Upper lobe of left lung (tissue), 6 donors: ENCODE measurements around the gene MAN1A1. TPM values are rescaled to one million over a fixed set of nuclear protein-coding genes. Genes with fewer than 3 reads are reported as not detected.

Experiments used
- ATAC-seq, 2 donors: fragments of 200-7000 bp; cut with Tn5 transposase; one replicate each; pipeline ENCODE4 v1.9.1; 2022; ENCODE audit warnings: mild to moderate bottlenecking in 2 of 2, moderate library complexity in 2 of 2; ENCODE audit not compliant: low FRiP score in 2 of 2
- DNase-seq, 2 donors: peaks; one replicate each; pipeline ENCODE4 v3.0.0-alpha.2; 2019 to 2020
- H3K27ac ChIP-seq, 4 donors: fragments of 200-600 bp; sonication (generic); one replicate each; pipeline ENCODE4 v1.5.1; 2016 to 2019
- H3K27me3 ChIP-seq, 4 donors: fragments of 200-600 bp; sonication (generic); one replicate each; pipeline ENCODE4 v1.5.1; 2017 to 2019
- H3K36me3 ChIP-seq, 4 donors: fragments of 200-600 bp; sonication (generic); one replicate each; pipeline ENCODE4 v1.5.1; 2016 to 2019
- H3K4me1 ChIP-seq, 4 donors: fragments of 200-600 bp; sonication (generic); one replicate each; pipeline ENCODE4 v1.5.1; 2018 to 2019
- H3K4me3 ChIP-seq, 4 donors: fragments of 200-600 bp; sonication (generic); one replicate each; pipeline ENCODE4 v1.5.1; 2017 to 2019; ENCODE audit warnings: mild to moderate bottlenecking in 2 of 4, moderate library complexity in 1 of 4
- H3K9me3 ChIP-seq, 4 donors: fragments of 200-600 bp; sonication (generic); one replicate each; pipeline ENCODE4 v1.5.1; 2018 to 2019
- EP300 ChIP-seq, 4 donors: sonication (generic); formaldehyde crosslinking; IDR thresholded peaks; one replicate each; pipeline ENCODE4 v1.5.1; 2017; ENCODE audit warnings: antibody characterized with exemption in 4 of 4, control low read depth in 2 of 4
- POLR2A ChIP-seq, 4 donors: fragments of 450-650 bp; IDR thresholded peaks; one replicate each; pipeline ENCODE4 v1.5.1; 2016 to 2017; ENCODE audit warnings: antibody characterized with exemption in 4 of 4, mild to moderate bottlenecking in 2 of 4
- POLR2AphosphoS5 ChIP-seq, 2 donors: sonication (generic); formaldehyde crosslinking; IDR thresholded peaks; one replicate each; pipeline ENCODE4 v1.5.1; 2017; ENCODE audit warnings: antibody characterized with exemption in 2 of 2
- WGBS, 2 donors: methylation state at CpG; one replicate each; pipeline ENCODE4 v1.1.5; 2017 to 2018; 5-methylcytosine and 5-hydroxymethylcytosine counted together
- total RNA-seq, 6 donors: library from RNA; depleted of rRNA in 4 of 6; stranded (reverse); fragments of >200 nt in 4 of 6; gene quantifications; one replicate each; pipeline versions ENCODE4 v1.1.0 to v1.2.1, GENCODE V29; 2016 to 2021
- TF ChIP-seq, protein P1 (sequence below), 6 experiments: fragments of 450-650 bp in 4 of 6; fragments of 200-600 bp in 2 of 6; sonication (generic) in 2 of 6; IDR thresholded peaks; one replicate each; pipeline ENCODE4 v1.5.1; 2016 to 2019; ENCODE audit warnings: antibody characterized with exemption in 6 of 6
- donor health status: DM: no; HTN: no; CAD: no; lungs with moderate emphysema.
- donor health status: DM: no; HTN: yes; CAD: no; lungs with severe emphysema.

The MAN1A1 gene
- total RNA-seq, 6 donors from 2014 or later: 61.8 to 98.6 (median 79.1) TPM

DNA sequence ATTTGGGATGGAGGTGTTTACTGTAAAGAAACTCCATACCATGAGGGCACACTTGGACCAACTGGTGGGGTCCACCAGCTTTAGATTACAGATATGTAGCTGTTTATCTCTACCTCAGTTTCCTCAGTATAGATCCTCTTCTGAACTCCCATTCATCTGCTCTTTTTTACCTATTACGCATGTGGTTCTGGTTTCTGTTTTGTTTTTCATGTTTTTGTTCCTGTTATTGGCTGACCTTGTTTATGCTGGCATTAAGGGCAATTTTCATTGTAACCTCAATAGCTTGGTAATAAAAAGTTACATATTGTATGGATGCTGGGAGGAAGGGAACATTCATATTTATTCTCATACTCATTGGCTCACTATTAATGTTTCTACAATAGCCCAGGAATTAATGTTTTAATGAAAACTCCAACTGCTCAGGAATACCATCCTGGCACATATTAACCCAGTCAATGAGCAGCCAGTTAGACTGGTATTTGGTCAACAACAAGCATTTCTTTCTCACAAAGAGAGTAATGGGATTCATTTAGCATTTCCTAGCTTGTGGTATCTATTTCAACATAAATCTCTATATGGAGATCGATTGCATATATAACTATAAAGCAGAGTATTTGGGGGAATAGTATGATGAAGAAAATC, 187.3 kb downstream of the MAN1A1 start:
- Histone ChIP-seq H3K4me1 (peaks cover 0 to 3% (median 0%) of the 10 kb centered on the region in 4 donors), H3K4me3 (no peak overlapping the region), H3K27ac (no peak overlapping the region), H3K9me3 (no peaks in the 10 kb centered on the region), H3K27me3 (no peaks in the 10 kb centered on the region), H3K36me3 (no peaks in the 10 kb centered on the region)
- WGBS, 2 donors: 71 to 74% methylated on average over 2 of the region's 2 CpGs
- ATAC-seq (no peak), DNase-seq (no peak)
- TF ChIP-seq, protein P1, sequence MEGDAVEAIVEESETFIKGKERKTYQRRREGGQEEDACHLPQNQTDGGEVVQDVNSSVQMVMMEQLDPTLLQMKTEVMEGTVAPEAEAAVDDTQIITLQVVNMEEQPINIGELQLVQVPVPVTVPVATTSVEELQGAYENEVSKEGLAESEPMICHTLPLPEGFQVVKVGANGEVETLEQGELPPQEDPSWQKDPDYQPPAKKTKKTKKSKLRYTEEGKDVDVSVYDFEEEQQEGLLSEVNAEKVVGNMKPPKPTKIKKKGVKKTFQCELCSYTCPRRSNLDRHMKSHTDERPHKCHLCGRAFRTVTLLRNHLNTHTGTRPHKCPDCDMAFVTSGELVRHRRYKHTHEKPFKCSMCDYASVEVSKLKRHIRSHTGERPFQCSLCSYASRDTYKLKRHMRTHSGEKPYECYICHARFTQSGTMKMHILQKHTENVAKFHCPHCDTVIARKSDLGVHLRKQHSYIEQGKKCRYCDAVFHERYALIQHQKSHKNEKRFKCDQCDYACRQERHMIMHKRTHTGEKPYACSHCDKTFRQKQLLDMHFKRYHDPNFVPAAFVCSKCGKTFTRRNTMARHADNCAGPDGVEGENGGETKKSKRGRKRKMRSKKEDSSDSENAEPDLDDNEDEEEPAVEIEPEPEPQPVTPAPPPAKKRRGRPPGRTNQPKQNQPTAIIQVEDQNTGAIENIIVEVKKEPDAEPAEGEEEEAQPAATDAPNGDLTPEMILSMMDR (IDR thresholded peaks at IDR 0.05): no peak
- TF ChIP-seq POLR2AphosphoS5 (IDR thresholded peaks at IDR 0.05): no peak
- TF ChIP-seq POLR2A (IDR thresholded peaks at IDR 0.05): no peak
- no peak for TF ChIP-seq EP300 (IDR thresholded peaks at IDR 0.05)

DNA sequence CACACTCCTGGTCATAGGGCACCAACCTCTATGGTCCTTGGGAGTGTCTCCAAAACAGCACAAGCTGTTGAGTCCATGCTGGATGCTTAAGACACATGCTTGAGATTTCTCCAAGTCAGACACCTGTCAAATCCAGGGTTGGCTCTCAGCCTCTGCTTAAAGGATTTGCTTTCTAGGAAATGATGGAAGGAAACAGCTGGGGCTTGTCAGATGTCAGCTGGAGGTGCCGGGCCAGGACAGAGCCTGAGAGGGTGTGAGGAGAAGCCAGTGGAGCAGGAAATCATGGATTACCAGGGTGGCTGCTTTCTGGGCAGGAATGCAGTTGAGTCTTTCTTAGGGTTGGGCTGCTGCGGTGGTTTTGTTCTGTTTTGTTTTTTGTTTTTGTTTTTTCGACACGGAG, 188.1 kb downstream of the MAN1A1 start:
- peaks cover 0 to 3% (median 0%) of the 10 kb centered on the region in 4 donors for H3K4me1 ChIP-seq
- ATAC-seq (no peak), DNase-seq (no peak)
- no peak overlapping the region for H3K4me3 ChIP-seq
- no peak for TF ChIP-seq POLR2A (IDR thresholded peaks at IDR 0.05)
- no peak for TF ChIP-seq POLR2AphosphoS5 (IDR thresholded peaks at IDR 0.05)
- no peak for TF ChIP-seq EP300 (IDR thresholded peaks at IDR 0.05)
- TF ChIP-seq, protein P1 (IDR thresholded peaks at IDR 0.05): no peak
- no peaks in the 10 kb centered on the region for H3K27me3 ChIP-seq
- no peaks in the 10 kb centered on the region for H3K36me3 ChIP-seq
- 45 to 73% methylated on average over 4 of the region's 4 CpGs for WGBS, 2 donors
- H3K27ac ChIP-seq: no peak overlapping the region
- no peaks in the 10 kb centered on the region for H3K9me3 ChIP-seq

DNA sequence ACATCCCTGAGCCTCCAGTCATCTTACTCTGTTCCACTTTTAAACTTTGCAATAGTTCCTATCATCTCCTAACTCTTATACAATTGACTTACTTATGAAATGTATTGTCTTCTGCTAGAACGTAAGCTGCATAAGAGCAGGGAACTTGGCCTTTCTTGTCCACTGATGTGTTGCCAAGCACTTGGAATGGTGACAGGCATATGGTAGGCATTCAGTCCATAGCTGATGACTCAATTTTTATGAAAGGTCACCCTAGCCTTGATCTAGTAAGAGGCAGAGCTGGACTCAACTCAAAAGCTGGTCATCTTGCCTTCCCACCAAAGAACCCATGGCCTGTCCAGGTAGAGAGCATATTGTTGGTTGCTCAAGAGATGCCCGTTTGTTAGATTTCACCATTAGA, 188.7 kb downstream of the MAN1A1 start:
- Histone ChIP-seq H3K27ac (no peak overlapping the region), H3K9me3 (no peaks in the 10 kb centered on the region), H3K36me3 (no peaks in the 10 kb centered on the region), H3K27me3 (no peaks in the 10 kb centered on the region), H3K4me3 (no peak overlapping the region), H3K4me1 (peaks cover 0 to 3% (median 0%) of the 10 kb centered on the region in 4 donors)
- DNase-seq: no peak
- no peak for ATAC-seq
- 85 to 91% methylated on average over 2 of the region's 2 CpGs for WGBS, 2 donors
- TF ChIP-seq POLR2AphosphoS5 (IDR thresholded peaks at IDR 0.05) (no peak), EP300 (IDR thresholded peaks at IDR 0.05) (no peak), POLR2A (IDR thresholded peaks at IDR 0.05) (no peak)
- TF ChIP-seq, protein P1 (IDR thresholded peaks at IDR 0.05): no peak

DNA sequence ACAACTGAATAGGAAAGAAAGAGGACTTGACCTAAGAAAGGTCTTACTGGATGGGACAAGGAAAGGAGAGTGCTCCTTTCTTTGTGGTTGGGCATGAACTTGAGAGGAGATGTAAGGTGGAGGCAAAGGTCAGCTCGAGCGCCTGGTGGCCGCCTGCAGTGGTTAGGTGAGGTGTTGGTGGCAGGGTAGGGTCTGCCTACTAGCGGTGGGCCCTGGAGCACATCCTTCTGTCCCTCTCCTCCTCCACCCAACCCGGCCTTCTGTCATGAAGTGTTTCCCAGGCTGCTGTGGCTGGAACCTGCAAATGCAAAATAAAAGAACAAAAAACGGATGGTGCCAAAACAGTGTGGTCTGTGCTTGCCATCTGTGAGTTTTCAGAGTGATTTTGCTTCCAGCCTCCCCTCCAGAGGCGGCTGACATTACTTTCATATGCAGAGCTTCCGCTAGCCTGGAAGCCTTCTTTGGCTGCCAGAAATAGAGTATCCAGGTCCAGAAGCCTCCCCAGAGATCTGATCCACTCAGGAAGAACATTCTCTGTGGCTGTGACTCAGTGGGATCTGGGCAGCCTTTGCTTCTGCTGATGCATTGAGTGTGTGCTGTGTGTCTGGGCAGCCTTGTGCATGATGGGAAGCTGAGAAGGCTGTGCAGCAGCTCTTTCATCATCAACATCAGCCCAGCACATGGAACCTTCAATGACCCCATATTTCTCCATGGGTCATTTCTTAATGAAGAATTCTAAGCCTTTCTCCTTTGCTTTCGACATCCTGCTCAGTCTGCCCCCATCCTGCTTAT, 191.3 kb downstream of the MAN1A1 start:
- H3K4me3 ChIP-seq: no peak overlapping the region
- TF ChIP-seq POLR2AphosphoS5 (IDR thresholded peaks at IDR 0.05): peak; percentile 21 to 67
- no peak for TF ChIP-seq POLR2A (IDR thresholded peaks at IDR 0.05)
- no peaks in the 10 kb centered on the region for H3K9me3 ChIP-seq
- no peaks in the 10 kb centered on the region for H3K36me3 ChIP-seq
- peaks cover 0 to 3% (median 0%) of the 10 kb centered on the region in 4 donors for H3K4me1 ChIP-seq
- 79 to 82% methylated on average over 9 of the region's 9 CpGs for WGBS, 2 donors
- H3K27ac ChIP-seq: peak overlapping the region in 1 of 4 donors; percentile 35
- peak; percentile 62 to 91 for ATAC-seq
- H3K27me3 ChIP-seq: no peaks in the 10 kb centered on the region
- DNase-seq: peak; percentile 38 to 46

DNA sequence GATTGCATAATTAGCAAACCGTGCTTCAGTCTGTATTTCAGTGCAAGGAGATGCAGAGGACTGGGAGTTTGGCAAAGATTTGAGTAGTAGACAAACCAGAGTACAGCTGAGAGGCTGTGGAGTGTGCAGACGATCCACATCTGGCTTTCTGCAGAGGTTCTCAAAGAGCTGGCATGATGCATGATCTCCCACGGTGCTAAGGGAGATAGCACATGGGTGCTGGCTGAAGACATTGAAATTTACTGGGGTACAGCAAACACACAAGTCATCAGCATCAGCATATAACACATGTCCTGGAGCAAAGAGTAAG, 192.1 kb downstream of the MAN1A1 start:
- Histone ChIP-seq H3K27me3 (no peaks in the 10 kb centered on the region), H3K4me3 (no peak overlapping the region), H3K4me1 (peaks cover 0 to 3% (median 0%) of the 10 kb centered on the region in 4 donors), H3K27ac (no peak overlapping the region), H3K36me3 (no peaks in the 10 kb centered on the region), H3K9me3 (no peaks in the 10 kb centered on the region)
- no peak for DNase-seq
- no peak for ATAC-seq
- 51 to 53% methylated on average over 3 of the region's 3 CpGs for WGBS, 2 donors
- TF ChIP-seq POLR2A (IDR thresholded peaks at IDR 0.05) (no peak), EP300 (IDR thresholded peaks at IDR 0.05) (no peak)
